GM12878 (cell line): Measurements from ENCODE around the gene SATL1.
A peak's percentile ranks its signal among the peaks of the same experiment; 100 is the strongest.

Source experiments
- CEBPB ChIP-seq, 2 experiments: fragments of 150-350 bp in 1 of 2; IDR thresholded peaks; 2 replicates each; pipeline ENCODE4 v1.6.1; 2012 to 2014; ENCODE audit warnings: low read depth in 2 of 2, low read length in 2 of 2, borderline replicate concordance in 1 of 2, inconsistent platforms in 1 of 2
- MYC ChIP-seq: IDR thresholded peaks from 2 replicates; pipeline ENCODE4 v1.6.1; 2011; ENCODE audit warnings: mild to moderate bottlenecking, low read length, moderate library complexity, inconsistent platforms; ENCODE audit not compliant: insufficient read depth, insufficient replicate concordance, insufficient read length, severe bottlenecking
- NFYB ChIP-seq: IDR thresholded peaks from 2 replicates; pipeline ENCODE4 v1.6.1; 2011; ENCODE audit warnings: low read depth, mild to moderate bottlenecking, low read length, improper control_type of control experiment, moderate library complexity; ENCODE audit not compliant: insufficient read depth
- POLR2A ChIP-seq: IDR thresholded peaks from 2 replicates; pipeline ENCODE4 v1.6.1; 2011; ENCODE audit warnings: low read depth, mild to moderate bottlenecking, low read length
- SMARCA5 ChIP-seq: fragments of 450-650 bp; IDR thresholded peaks from 2 replicates; pipeline ENCODE4 v1.6.1; 2017; ENCODE audit warnings: mild to moderate bottlenecking
- SMC3 ChIP-seq: IDR thresholded peaks from 2 replicates; pipeline ENCODE4 v1.6.1; 2011; ENCODE audit warnings: low read length, improper control_type of control experiment, borderline replicate concordance
- SRF ChIP-seq, 2 experiments: IDR thresholded peaks; 2 replicates each; pipeline ENCODE4 v1.6.1; 2011; ENCODE audit warnings: low read depth in 2 of 2, low read length in 2 of 2, mild to moderate bottlenecking in 1 of 2, moderate library complexity in 1 of 2
- TF ChIP-seq, protein P1 (sequence below), 3 experiments: IDR thresholded peaks in 2 of 3; conservative IDR thresholded peaks in 1 of 3; 2 replicates each; pipeline ENCODE4 v1.5.1; 2011; ENCODE audit warnings: low read depth in 3 of 3, low read length in 3 of 3, mild to moderate bottlenecking in 3 of 3, control low read depth in 2 of 3, moderate library complexity in 2 of 3, inconsistent platforms in 1 of 3, mixed read lengths in 1 of 3; ENCODE audit not compliant: control insufficient read depth in 2 of 3, insufficient read depth in 1 of 3; ENCODE audit errors: extremely low read depth in 1 of 3
- TF ChIP-seq, protein P2 (sequence below): IDR thresholded peaks from 2 replicates; pipeline ENCODE4 v1.6.1; 2011; ENCODE audit warnings: low read depth, low read length, improper control_type of control experiment, borderline replicate concordance

DNA sequence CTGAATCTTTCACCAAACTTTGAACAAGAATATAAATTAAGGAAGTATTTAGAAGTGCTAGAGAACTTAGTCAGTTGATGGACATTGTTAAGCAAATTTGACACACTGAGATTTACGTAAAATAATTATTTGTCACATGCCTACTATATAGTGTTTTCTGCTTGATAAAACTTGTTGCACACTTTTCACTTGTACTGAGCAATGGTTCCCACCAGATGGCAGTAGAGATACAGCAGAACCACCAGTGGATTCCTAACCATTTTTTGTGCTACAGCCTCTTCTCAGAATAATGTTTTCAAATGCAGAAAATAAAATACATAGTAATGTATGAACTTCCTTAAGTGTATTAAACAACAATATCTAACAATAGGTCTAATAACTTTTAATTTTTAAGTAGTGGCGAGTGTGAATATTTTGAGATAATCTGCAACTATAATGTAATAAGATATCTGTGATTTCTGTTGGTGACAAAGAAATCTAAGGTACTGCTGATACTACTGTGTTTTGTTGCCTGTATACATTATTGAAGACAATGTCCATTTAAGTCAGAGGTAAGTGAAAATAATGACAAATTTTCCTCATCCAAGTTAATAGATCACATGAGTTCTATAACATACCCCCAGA lies 158.7 kb downstream of the SATL1 start:
- TF ChIP-seq SMARCA5 (no peak), MYC (no peak), SMC3 (peak; percentile 48; the same call in 1 of the 2 replicates), NFYB (no peak), SRF (IDR thresholded peaks at IDR 0.05; ENCODE audit: low read depth in 2 of 2, low read length in 2 of 2) (no peak), POLR2A (no peak), CEBPB (IDR thresholded peaks at IDR 0.05; ENCODE audit: borderline replicate concordance in 1 of 2, low read depth in 2 of 2, low read length in 2 of 2) (no peak)
- TF ChIP-seq, protein P1, sequence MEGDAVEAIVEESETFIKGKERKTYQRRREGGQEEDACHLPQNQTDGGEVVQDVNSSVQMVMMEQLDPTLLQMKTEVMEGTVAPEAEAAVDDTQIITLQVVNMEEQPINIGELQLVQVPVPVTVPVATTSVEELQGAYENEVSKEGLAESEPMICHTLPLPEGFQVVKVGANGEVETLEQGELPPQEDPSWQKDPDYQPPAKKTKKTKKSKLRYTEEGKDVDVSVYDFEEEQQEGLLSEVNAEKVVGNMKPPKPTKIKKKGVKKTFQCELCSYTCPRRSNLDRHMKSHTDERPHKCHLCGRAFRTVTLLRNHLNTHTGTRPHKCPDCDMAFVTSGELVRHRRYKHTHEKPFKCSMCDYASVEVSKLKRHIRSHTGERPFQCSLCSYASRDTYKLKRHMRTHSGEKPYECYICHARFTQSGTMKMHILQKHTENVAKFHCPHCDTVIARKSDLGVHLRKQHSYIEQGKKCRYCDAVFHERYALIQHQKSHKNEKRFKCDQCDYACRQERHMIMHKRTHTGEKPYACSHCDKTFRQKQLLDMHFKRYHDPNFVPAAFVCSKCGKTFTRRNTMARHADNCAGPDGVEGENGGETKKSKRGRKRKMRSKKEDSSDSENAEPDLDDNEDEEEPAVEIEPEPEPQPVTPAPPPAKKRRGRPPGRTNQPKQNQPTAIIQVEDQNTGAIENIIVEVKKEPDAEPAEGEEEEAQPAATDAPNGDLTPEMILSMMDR (IDR thresholded peaks at IDR 0.05 in 2 of 3, conservative IDR thresholded peaks at IDR 0.05 in 1 of 3; ENCODE audit: control insufficient read depth in 2 of 3, extremely low read depth in 1 of 3, insufficient read depth in 1 of 3, low read depth in 3 of 3, low read length in 3 of 3): peak; percentile 65 to 81 (median 73)
- TF ChIP-seq, protein P2, sequence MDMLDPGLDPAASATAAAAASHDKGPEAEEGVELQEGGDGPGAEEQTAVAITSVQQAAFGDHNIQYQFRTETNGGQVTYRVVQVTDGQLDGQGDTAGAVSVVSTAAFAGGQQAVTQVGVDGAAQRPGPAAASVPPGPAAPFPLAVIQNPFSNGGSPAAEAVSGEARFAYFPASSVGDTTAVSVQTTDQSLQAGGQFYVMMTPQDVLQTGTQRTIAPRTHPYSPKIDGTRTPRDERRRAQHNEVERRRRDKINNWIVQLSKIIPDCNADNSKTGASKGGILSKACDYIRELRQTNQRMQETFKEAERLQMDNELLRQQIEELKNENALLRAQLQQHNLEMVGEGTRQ: no peak
